ENCODE data around the gene MCF2L.
A peak's percentile ranks its signal among the peaks of the same experiment; 100 is the strongest.

The MCF2L gene

DNA sequence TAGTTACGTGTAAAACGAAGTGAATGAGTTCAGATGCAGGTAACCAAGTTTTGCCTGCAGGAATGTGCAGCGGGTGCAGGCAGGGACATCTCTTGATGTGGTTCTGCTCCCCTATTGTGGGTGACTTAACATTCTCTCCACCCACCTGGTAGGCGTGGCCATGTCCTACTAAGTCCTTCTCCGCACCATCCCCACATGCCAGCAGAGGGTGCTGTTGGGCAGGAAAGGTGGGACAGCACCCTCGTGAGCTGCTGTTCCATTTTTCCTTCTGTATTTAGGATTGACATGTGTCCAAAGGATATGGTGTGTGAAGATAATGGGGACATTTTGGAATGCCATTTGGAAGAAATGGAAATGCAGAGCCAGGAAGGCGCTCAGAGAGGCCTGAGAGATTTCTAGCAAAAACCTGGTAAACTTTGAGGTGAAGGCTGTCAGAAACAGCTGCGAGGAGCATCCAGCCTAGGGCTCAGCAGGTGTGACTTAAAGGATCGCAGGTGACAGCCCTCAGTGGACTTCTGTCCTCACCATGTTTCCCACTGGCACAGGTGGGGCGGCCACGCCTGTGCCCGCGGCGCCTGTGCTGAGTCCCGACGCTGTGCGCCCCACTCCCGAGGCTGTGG lies 26.2 kb upstream of the MCF2L start:
- Histone ChIP-seq H2AFZ (ENCODE audit: low read depth, low read length, severe bottlenecking) (no peak overlapping the region), H3K27ac (ENCODE audit: low read depth, low read length) (no peak overlapping the region)
- TF ChIP-seq EZH2phosphoT487 (conservative IDR thresholded peaks at IDR 0.05; ENCODE audit: low read length), result no peak
- TF ChIP-seq, protein P1, sequence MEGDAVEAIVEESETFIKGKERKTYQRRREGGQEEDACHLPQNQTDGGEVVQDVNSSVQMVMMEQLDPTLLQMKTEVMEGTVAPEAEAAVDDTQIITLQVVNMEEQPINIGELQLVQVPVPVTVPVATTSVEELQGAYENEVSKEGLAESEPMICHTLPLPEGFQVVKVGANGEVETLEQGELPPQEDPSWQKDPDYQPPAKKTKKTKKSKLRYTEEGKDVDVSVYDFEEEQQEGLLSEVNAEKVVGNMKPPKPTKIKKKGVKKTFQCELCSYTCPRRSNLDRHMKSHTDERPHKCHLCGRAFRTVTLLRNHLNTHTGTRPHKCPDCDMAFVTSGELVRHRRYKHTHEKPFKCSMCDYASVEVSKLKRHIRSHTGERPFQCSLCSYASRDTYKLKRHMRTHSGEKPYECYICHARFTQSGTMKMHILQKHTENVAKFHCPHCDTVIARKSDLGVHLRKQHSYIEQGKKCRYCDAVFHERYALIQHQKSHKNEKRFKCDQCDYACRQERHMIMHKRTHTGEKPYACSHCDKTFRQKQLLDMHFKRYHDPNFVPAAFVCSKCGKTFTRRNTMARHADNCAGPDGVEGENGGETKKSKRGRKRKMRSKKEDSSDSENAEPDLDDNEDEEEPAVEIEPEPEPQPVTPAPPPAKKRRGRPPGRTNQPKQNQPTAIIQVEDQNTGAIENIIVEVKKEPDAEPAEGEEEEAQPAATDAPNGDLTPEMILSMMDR (IDR thresholded peaks at IDR 0.05; ENCODE audit: insufficient read depth, low read length, poor library complexity, severe bottlenecking), result peak; percentile 85

DNA sequence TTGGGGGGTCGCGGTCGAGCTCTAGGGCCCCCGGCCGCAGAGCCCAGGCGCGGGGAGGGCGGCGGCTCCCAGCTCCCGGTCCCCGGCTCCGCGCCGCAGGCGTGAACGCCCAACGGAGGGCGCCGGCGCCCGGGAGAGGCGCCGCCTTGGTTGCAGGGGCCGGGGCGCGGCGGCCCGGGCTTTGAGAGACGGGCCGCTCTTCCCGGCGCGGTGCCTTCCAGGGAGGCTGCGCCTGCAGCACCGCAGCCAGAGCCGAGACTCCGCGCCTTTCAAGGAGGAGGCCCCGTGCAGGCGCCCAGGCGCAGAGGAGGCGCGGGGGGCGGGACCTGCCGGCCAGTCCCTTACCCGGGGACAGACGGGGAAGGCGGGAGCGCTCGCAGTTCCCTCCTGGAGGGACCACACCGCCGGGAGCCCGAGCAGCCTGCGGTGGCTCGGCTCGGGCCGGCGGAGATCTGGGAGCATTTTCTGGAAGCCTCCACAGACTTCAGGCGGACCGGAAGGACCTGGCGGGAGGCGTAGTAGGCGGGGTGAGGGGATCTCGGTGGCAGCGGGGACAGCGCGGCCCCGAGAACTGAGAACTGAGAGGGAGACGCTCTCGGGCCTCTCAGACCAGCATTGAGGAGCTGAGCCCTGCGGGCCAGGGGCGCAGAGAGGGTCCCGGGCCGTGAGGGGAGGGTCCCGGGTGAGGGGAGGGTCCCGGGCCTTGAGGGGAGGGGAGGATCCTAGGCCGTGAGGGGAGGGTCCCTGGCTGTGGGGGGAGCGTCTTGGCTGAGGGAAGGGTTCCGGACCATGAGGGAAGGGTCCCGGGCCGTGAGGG lies 25.5 kb upstream of the MCF2L start:
- Histone ChIP-seq H3K27me3 (ENCODE audit: low read length) (no peaks in the 10 kb centered on the region), H3K4me2 (ENCODE audit: low read depth, low read length, poor library complexity, severe bottlenecking) (no peak overlapping the region), H3F3A (ENCODE audit: insufficient read depth) (no peaks in the 10 kb centered on the region), H4K20me1 (ENCODE audit: low read depth, low read length) (no peaks in the 10 kb centered on the region), H3K4me3 (ENCODE audit: insufficient read depth, low read length, poor library complexity, severe bottlenecking) (no peak overlapping the region), H3K27ac (ENCODE audit: low read depth, low read length) (no peak overlapping the region), H3K79me2 (ENCODE audit: insufficient read depth, low read length) (no peaks in the 10 kb centered on the region), H3K9me3 (ENCODE audit: insufficient read depth, low read length) (no peaks in the 10 kb centered on the region), H3K9ac (ENCODE audit: low read length) (no peak overlapping the region), H2AFZ (ENCODE audit: low read depth, low read length, severe bottlenecking) (no peak overlapping the region), H3K36me3 (ENCODE audit: low read length) (no peaks in the 10 kb centered on the region), H3K9me2 (replicated peaks; ENCODE audit: insufficient read depth, low read length) (no peaks in the 10 kb centered on the region)
- TF ChIP-seq, protein P1 (IDR thresholded peaks at IDR 0.05; ENCODE audit: insufficient read depth, low read length, poor library complexity, severe bottlenecking), result no peak
- TF ChIP-seq EZH2phosphoT487 (conservative IDR thresholded peaks at IDR 0.05; ENCODE audit: low read length), result no peak

More for the DNA sequence above, 26.2 kb upstream of the MCF2L start:
- H4K20me1 ChIP-seq (ENCODE audit: low read depth, low read length), result no peaks in the 10 kb centered on the region
- H3K27me3 ChIP-seq (ENCODE audit: low read length), result no peaks in the 10 kb centered on the region
- no peaks in the 10 kb centered on the region for H3K79me2 ChIP-seq (ENCODE audit: insufficient read depth, low read length)
- H3F3A ChIP-seq (ENCODE audit: insufficient read depth), result no peaks in the 10 kb centered on the region
- no peaks in the 10 kb centered on the region for H3K9me2 ChIP-seq (replicated peaks; ENCODE audit: insufficient read depth, low read length)
- H3K4me3 ChIP-seq (ENCODE audit: insufficient read depth, low read length, poor library complexity, severe bottlenecking), result no peak overlapping the region
- no peak overlapping the region for H3K9ac ChIP-seq (ENCODE audit: low read length)
- H3K9me3 ChIP-seq (ENCODE audit: insufficient read depth, low read length), result no peaks in the 10 kb centered on the region
- no peaks in the 10 kb centered on the region for H3K36me3 ChIP-seq (ENCODE audit: low read length)
- H3K4me2 ChIP-seq (ENCODE audit: low read depth, low read length, poor library complexity, severe bottlenecking), result no peak overlapping the region

DNA sequence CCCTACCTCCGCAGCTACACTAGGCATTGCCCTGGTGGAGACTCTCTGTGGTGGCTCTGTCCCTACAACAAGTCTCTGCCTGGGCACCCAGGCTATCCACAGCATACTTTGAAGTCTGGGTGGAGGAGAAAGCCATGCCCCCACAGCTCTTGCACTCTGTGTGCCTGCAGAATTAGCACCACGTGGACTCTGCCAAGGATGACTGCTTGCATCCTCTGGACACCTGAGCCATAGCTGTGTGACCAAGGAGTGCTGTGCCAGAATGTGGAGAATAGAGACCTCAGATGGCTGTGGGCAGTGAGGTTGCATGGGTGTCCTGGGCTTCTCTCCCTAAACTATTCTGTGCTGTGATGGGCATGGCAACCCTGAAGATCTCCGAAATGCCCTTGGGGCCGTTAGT lies 21.2 kb upstream of the MCF2L start:
- H3F3A ChIP-seq (ENCODE audit: insufficient read depth), result no peaks in the 10 kb centered on the region
- no peaks in the 10 kb centered on the region for H3K36me3 ChIP-seq (ENCODE audit: low read length)
- no peak for TF ChIP-seq EZH2phosphoT487 (conservative IDR thresholded peaks at IDR 0.05; ENCODE audit: low read length)
- TF ChIP-seq, protein P1 (IDR thresholded peaks at IDR 0.05; ENCODE audit: insufficient read depth, low read length, poor library complexity, severe bottlenecking), result no peak
- H2AFZ ChIP-seq (ENCODE audit: low read depth, low read length, severe bottlenecking), result no peak overlapping the region
- H3K9me2 ChIP-seq (replicated peaks; ENCODE audit: insufficient read depth, low read length), result no peaks in the 10 kb centered on the region
- H3K9me3 ChIP-seq (ENCODE audit: insufficient read depth, low read length), result no peaks in the 10 kb centered on the region
- H3K9ac ChIP-seq (ENCODE audit: low read length), result no peak overlapping the region
- no peak overlapping the region for H3K4me3 ChIP-seq (ENCODE audit: insufficient read depth, low read length, poor library complexity, severe bottlenecking)
- no peaks in the 10 kb centered on the region for H4K20me1 ChIP-seq (ENCODE audit: low read depth, low read length)
- H3K79me2 ChIP-seq (ENCODE audit: insufficient read depth, low read length), result no peaks in the 10 kb centered on the region
- no peak overlapping the region for H3K27ac ChIP-seq (ENCODE audit: low read depth, low read length)
- no peaks in the 10 kb centered on the region for H3K27me3 ChIP-seq (ENCODE audit: low read length)
- no peak overlapping the region for H3K4me2 ChIP-seq (ENCODE audit: low read depth, low read length, poor library complexity, severe bottlenecking)
